CD4-positive, alpha-beta T cell treated with Interleukin-17A for 4 hours (primary cell): ENCODE measurements around the gene LARGE1.

Experiments used
- DNase-seq: peaks from one replicate; pipeline ENCODE4 v3.0.0-alpha.2; 2020; ENCODE audit warnings: mixed read lengths

Gene LARGE1

DNA sequence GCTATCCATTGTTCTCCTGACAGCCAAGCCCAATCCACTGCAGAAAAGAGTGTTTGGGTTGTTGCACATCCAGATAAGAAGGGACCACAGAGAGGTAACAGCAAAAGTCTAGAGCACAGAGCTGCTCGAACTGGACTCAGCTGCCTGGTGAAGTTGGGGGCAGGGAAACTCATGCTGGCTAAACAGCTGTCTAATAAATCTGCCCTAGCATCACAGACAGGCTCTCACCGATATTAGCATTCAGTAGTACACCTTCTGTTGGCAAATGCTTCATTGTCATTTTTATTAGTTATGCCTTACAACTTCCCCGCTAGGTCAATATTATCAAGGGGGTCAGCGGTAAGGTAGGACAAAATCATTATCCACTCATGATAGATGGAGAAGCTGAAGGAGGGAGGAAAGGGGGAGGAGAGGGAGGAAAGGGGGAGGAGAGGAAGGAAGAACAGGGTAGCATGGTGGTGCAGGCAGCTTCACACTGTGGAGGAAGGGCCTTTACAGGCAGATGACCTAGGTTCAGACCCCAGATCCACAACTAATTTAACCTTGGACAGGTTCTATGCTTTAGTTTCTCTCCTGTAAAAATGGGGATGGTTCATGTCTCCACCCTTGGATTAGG is 102.7 kb downstream of the LARGE1 start:
- DNase-seq: no peak

DNA sequence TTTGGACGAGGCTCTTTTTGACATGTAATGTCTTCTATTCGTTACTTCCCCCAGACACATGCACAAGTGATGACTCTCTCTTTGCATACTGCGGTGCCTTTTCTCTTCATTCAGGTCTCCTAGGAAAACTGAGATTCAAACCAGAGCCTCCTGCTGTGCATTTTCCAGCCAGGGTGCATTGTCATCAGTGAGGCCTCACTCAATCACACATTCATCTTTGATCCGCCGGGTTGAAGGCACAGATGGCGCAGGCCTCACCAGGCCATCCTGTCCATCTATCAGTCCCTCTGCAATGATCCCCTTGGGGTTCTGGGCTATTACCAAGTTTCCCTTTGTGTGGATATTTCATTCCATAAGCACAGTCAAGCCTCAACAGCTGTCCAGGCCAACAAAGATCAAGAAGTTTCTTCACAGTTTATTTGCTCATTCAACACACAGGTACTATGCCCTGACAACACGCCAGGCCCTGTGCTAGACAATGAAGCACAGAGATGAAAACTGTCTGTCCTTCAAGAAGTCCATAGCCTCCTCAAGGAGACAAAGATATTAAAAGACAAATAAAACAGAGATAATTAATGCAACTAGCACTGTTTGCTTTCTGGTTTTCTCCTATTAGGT is 107.8 kb downstream of the LARGE1 start:
- no peak for DNase-seq

DNA sequence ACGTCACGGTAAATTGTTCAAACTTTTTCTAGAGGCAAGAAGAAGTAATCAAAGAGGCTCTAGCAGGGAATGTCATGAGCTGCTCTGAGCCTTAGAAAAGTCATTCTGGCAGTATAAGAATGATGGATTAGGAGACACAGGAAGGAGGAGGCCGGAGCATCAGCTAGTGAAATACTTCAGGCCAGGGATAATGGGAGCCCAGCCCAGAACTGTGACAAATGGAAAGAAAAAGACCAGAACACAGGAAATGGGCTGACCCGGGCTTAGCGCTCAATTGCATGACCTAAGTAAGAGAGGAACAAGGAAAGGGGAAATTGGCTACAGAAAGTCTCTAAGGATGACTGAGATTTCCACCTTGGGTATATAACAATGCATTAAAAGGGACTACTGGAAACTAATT is 108.6 kb downstream of the LARGE1 start:
- no peak for DNase-seq

DNA sequence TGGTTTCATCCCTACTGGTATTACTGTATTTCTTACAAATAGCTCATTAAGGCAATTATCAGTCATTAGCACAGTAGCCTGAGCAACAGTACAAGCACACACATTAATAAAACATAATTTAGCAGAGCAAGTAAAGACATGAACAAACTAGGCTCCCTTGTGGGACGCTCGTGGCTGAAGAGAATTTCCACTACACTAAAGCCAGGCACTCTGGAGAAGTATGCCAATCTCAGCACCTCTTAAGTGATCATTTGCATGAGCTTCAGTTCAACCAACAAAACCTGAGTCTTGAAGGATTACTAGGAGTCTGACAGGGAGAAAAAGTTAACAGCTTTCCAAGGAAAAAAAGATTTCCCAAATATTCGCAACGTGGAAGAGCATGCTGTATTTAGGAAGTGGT is 109.1 kb downstream of the LARGE1 start:
- no peak for DNase-seq

- DNase-seq: no peak
These were observed 112.8 kb downstream of the LARGE1 start for GRCh38 chr22:33807470-33807869.

- DNase-seq: no peak
These were observed 114.1 kb downstream of the LARGE1 start for GRCh38 chr22:33806191-33806590.

DNA sequence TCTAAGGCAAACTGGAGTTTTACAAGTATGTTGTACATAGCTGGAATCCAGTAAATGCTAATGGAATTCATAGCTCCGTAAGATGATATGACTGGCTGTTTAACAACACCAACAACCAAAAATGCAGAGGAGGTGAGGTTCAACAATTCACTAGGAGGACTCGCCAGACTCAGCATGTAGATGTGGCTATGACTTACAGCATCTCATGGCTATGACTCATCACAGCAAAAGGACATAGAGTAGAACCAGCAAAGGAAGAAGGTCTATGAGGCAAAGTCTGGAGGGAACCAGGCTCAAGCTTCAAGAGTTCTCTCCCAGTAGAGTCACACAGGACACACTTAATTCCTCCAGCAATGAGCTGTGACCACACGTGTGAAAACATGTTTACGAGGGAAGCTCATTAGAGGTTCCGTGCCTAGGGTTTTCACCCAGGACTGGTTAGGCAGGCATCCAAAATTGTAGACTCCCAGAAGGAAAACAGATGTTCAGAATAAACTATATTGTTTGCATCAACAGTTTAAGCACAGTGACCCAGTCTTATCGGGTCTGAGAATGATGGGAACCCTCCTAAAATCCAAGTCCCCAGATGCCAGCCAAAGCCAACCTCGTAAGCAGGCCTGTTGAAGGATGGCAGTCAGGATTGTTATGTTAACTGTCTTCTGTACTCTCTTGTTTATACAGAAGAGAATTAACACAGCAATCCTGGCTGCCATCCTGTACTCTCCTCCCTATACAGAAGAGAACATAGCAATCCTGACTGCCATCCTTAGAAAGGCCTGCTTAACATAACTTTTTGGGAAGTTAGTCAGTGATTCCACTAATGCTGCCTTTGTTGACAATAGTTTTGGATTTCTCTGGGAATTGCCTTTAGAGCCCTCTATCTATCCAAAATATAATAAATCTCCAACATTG is 116.6 kb downstream of the LARGE1 start:
- no peak for DNase-seq

DNA sequence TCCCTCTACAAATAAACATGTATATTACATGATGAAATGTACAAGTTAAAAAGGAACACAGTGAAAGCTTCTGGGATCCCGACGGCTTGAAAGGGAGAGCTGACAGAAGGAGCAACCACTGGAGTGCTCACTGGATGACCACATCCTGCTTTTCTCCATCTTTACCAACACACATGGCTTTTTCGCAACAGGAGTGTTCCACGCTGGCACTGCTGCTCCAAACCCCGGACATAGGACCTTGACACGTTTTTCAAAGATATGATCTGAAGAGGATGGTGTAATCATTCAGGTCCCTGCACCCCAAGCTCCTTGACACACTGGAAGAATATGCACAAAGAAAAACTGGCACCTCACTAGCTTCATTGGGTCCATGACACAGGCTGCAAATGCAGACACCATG is 121.9 kb downstream of the LARGE1 start:
- no peak for DNase-seq

DNA sequence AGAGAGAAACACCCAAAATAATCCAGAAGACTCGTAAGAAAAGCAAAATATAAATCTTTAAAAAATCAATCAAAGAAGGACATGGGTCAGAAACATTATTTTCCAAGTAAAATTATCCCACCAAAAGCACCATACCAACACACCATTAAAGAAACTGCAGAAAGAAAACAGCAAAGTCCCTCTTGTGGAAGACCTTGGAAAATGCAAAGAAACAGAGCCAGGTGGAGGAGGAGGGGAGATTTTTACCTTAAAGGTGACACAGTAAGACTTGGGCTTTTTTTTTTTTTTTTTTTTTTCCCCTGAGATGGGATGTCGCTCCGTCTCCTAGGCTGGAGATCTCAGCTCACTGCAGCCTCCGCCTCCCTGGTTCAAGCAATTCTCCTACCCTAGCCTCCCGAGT is 123.8 kb downstream of the LARGE1 start:
- DNase-seq: no peak

GRCh38 chr22:33793475-33793874 is 126.8 kb downstream of the LARGE1 start:
- DNase-seq: no peak

DNA sequence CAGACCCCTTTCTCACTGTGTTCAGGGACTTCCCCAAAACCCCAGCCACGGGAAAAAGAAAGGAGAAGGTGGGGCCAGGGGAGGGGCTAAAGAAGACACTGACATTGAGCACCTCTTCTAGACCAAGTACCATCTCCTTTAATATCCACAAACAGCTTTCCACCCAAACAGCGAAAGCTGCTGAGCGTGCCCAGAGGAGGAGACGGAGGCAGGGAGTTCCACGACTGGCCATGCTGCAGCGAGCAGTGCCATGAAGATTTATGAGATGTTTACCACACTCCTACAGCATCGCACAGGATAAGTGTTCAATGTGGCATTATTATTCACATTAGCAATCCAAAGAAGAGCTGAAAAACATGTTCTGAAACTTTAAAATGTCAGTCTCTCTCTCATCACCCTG is 127.4 kb downstream of the LARGE1 start:
- DNase-seq: no peak

DNA sequence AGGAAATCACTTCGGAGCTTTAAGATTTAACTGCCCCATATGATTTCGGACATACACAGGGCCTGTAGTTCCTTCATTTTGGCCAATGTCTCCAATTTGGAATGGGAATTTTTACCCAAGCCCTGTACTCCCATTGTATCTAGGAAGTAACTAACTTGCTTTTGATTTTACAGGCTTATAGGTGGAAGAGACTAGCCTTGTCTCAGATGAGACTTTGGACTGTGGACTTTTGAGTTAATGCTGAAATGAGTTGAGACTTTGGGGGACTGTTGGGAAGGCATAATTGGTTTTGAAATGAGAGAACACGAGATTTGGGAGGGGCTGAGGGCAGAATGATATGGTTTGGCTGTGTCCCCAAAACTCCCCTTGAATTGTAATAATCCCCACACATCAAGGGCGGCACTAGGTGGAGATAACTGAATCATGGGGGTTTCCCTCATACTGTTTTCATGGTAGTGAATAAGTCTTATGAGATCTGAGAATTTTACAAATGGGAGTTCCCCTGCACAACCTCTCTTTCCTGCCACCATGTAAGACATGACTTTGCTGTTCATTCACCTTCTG is 130.5 kb downstream of the LARGE1 start:
- DNase-seq: no peak

DNA sequence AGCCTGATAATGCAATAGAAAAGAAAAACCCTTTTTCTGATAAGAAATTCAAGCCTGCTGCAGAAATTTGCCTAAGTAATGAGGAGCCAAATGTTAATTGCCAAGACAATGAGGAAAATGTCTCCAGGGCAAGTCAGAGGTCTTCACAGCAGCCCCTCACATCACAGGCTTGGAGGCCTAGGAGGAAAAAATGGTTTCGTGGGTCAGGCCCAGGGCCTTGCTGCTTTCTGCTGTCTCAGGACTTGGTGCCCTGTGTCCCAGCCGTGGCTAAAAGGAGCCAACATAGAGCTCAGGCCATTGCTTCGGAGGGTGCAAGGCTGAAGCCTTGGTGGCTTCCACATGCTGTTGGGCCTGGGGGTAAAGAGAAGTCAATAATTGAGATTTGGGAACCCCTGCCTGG is 131.3 kb downstream of the LARGE1 start:
- no peak for DNase-seq

GRCh38 chr22:33787645-33788456 is 132.4 kb downstream of the LARGE1 start:
- DNase-seq: no peak

DNA sequence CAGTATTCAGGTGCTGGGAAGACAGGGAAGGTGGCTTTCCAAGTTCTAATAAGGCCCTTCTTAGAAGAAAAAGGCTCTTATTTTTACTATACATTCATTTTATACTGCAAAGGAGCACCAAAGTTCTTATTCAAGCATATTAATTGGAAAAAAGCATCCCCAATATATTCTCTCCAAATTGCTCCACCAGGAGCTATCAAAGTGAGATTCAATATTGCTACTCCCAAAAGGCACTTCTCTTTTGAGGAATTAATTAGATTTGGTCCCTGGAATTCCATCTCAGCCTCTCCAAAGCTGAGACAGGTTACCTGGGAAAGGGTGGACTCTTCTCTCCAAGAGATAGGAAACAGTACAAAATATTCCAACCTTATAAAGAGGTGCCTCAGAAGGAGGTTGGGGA is 134.1 kb downstream of the LARGE1 start:
- no peak for DNase-seq

DNA sequence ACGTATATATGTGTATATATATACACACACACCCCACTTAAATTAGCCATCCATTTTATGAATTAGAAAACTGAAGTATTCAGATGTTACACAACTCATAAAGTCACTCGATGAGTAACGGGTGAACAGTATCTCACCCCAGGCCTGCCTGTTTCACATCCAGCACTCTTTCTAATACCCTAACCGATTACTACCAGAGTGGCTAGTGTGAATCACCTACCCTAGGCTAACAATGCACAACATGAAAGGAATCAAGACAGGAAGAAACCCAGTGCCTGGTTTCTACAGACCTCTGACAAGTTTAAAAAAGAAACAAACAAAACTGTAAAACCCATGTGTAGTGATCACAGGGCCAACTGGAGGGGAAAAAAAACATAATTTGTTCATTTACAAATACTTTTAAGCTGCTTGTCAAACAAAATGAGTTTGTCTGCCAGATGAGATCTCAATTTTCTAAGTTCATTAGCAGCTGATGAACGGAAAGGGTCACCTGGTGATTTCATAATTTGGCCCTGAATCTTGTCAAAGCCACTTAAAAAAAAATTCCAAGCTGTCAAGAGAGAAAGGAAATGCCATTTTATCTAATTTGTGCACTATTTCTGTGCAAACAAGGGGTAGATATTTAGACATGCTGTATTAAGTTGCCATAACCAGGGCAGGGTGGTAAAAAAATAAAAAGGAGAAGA is 134.8 kb downstream of the LARGE1 start:
- no peak for DNase-seq

- no peak for DNase-seq
These were observed 138.9 kb downstream of the LARGE1 start for GRCh38 chr22:33781411-33781810.

- DNase-seq: no peak
These were observed 139.6 kb downstream of the LARGE1 start for GRCh38 chr22:33780531-33781136.

GRCh38 chr22:33779243-33779642 is 141.0 kb downstream of the LARGE1 start:
- DNase-seq: no peak

GRCh38 chr22:33776491-33776890 is 143.8 kb downstream of the LARGE1 start:
- DNase-seq: no peak

GRCh38 chr22:33774781-33775180 is 145.5 kb downstream of the LARGE1 start:
- DNase-seq: no peak

DNA sequence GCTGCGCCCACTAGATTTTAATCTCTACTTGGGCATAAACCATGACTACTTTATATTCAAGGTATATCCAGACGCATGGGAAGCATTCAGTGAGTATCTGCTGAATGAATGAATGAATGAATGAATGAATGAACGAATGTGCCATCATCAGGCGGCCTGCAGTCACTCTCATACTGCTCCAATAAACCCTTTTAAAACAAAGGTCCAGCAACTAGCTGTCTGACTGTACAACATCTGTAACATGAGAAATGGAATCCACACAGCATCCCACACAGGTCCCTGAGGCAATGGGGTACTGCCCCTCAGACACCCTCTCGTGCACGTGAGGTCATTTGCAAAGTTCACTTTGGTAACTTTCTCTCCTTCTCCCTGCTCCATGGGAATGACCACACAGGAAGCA is 147.5 kb downstream of the LARGE1 start:
- no peak for DNase-seq
